Measurements from ENCODE around the gene TIMP2. TPM values are rescaled to one million over a fixed set of nuclear protein-coding genes. Genes with fewer than 3 reads are reported as not detected.

Gene TIMP2
- total and polyA plus RNA-seq, 2 of the 13 experiments (the other 11 are each of a cell fraction or from before 2014, with no cell fraction given) = 3.8 to 8.5 TPM

- no peak for ATAC-seq
- FAIRE-seq = no peak
- Histone ChIP-seq H3K4me3 (replicated peaks in 1 of 3; ENCODE audit: insufficient read depth in 1 of 3, low read depth in 2 of 3, low read length in 3 of 3) (no peak overlapping the region), H3K27me3 (ENCODE audit: control insufficient read depth in 1 of 2, insufficient read depth in 2 of 2, low read length in 2 of 2) (no peaks in the 10 kb centered on the region), H3K27ac (ENCODE audit: extremely low read length, insufficient read depth, low read length) (no peak overlapping the region), H2AFZ (ENCODE audit: low read length) (no peak overlapping the region), H3K79me2 (ENCODE audit: insufficient read depth, low read length) (no peaks in the 10 kb centered on the region), H3K9ac (ENCODE audit: insufficient read depth, low read depth, low read length) (no peak overlapping the region), H3K4me1 (ENCODE audit: insufficient read depth, low read length) (peaks cover 29% of the 10 kb centered on the region), H3K9me3 (ENCODE audit: low read length) (no peaks in the 10 kb centered on the region), H4K20me1 (ENCODE audit: insufficient read depth, low read length) (no peaks in the 10 kb centered on the region), H3K4me2 (ENCODE audit: low read depth, low read length) (no peak overlapping the region), H3K36me3 (replicated peaks in 1 of 2; ENCODE audit: control insufficient read depth in 1 of 2, insufficient read depth in 2 of 2, low read length in 2 of 2) (no peaks in the 10 kb centered on the region)
- 86% methylated on average over 12 of the region's 12 CpGs for WGBS (ENCODE audit: low lambda C conversion rate)
- BruUV-seq (replicated peaks) = no TSS peak
- in situ Hi-C loops (cut with HindIII; ENCODE audit: extremely low pct_ligation_motif_present, low pct_unique_long_range_greater_than_20kb) (no loop called here), intact Hi-C loops (cut with micrococcal nuclease; ENCODE audit: unreplicated experiment) (no loop called here)
- TF ChIP-seq MXI1 (IDR thresholded peaks at IDR 0.05; ENCODE audit: borderline replicate concordance, low read depth, low read length) (no peak), HDAC2 (CRISPR knock-in tag; IDR thresholded peaks at IDR 0.05) (no peak), CREB1 (IDR thresholded peaks at IDR 0.05) (no peak), CREB1 (CRISPR knock-in tag; IDR thresholded peaks at IDR 0.05) (no peak), TRIM22 (IDR thresholded peaks at IDR 0.05) (no peak), PAF1 (CRISPR knock-in tag; IDR thresholded peaks at IDR 0.05) (no peak), TEAD2 (CRISPR knock-in tag; IDR thresholded peaks at IDR 0.05) (no peak), ZNF768 (CRISPR knock-in tag; IDR thresholded peaks at IDR 0.05) (no peak), ZNF207 (IDR thresholded peaks at IDR 0.05; ENCODE audit: borderline replicate concordance) (no peak), ATM (IDR thresholded peaks at IDR 0.05; ENCODE audit: borderline replicate concordance) (no peak), ZNF841 (CRISPR knock-in tag; IDR thresholded peaks at IDR 0.05; ENCODE audit: borderline replicate concordance) (no peak), REL (CRISPR knock-in tag; conservative IDR thresholded peaks at IDR 0.05) (no peak)
- ChIA-PET CTCF (ENCODE audit: low intra/inter-chr PET ratio, low total read pairs) (no interaction called here), POLR2A (no interaction called here)
- no peak for DNase-seq (ENCODE audit: low spot score)
Observed at GRCh38 chr17:78886954-78887353, 38.2 kb downstream of the TIMP2 start.
